SK-N-SH (cell line): ENCODE data around the gene RAB8B. TPM values are rescaled to one million over a fixed set of nuclear protein-coding genes. Genes with fewer than 3 reads are reported as not detected.

Source experiments
- CTCF ChIA-PET: fragments of 300-600, 350-600 bp; formaldehyde crosslinking; extraction: SDS; loops from one replicate; lab custom pipeline; 2021; lab: Yijun Ruan, JAX
- POLR2A ChIA-PET: fragments of 350-600 bp; sonication (Branson Sonifier 250); formaldehyde crosslinking; extraction: SDS; loops from one replicate; lab custom pipeline; 2020; ENCODE audit warnings: antibody characterized with exemption, inconsistent platforms; lab: Yijun Ruan, JAX
- DNase-seq: peaks from one replicate; pipeline ENCODE4 v3.0.0; 2012
- H2AFZ ChIP-seq: fragments of 200-600 bp; sonication (generic); 2 replicates; pipeline ENCODE4 v1.8.1; 2016; ENCODE audit warnings: antibody characterized with exemption, mild to moderate bottlenecking, low read depth
- H3F3A ChIP-seq: fragments of 200-600 bp; sonication (generic); replicated peaks from 2 replicates; pipeline ENCODE3; 2016; ENCODE audit warnings: antibody characterized with exemption, mild to moderate bottlenecking; ENCODE audit not compliant: insufficient read depth
- H3K27ac ChIP-seq, 2 experiments: fragments of 200-500 bp in 1 of 2; fragments of 200-600 bp in 1 of 2; sonication (Bioruptor generic) in 1 of 2; sonication (generic), shearing (Covaris generic) in 1 of 2; 2 replicates each; pipeline versions ENCODE4 v1.5.1 to v1.6.1; 2014 to 2016; ENCODE audit warnings: low read depth in 2 of 2, inconsistent platforms in 1 of 2, low read length in 1 of 2, mild to moderate bottlenecking in 1 of 2, mixed read lengths in 1 of 2
- H3K27me3 ChIP-seq: fragments of 200-600 bp; sonication (generic), shearing (Covaris generic); 2 replicates; pipeline ENCODE4 v1.6.1; 2016; ENCODE audit warnings: mixed run types; ENCODE audit not compliant: insufficient read depth
- H3K36me3 ChIP-seq, 2 experiments: fragments of 200-500 bp in 1 of 2; fragments of 200-600 bp in 1 of 2; sonication (Bioruptor generic) in 1 of 2; sonication (generic) in 1 of 2; replicated peaks in 1 of 2; 2 replicates each; pipeline versions ENCODE3 to v1.5.1; 2014 to 2016; ENCODE audit warnings: low read length in 1 of 2, mild to moderate bottlenecking in 1 of 2; ENCODE audit not compliant: insufficient read depth in 2 of 2, control insufficient read depth in 1 of 2
- H3K4me1 ChIP-seq, 2 experiments: fragments of 200-500 bp in 1 of 2; fragments of 200-600 bp in 1 of 2; sonication (Bioruptor generic) in 1 of 2; sonication (generic), shearing (Covaris generic) in 1 of 2; 2 replicates each; pipeline versions ENCODE4 v1.5.1 to v1.6.1; 2014 to 2016; ENCODE audit warnings: low read depth in 1 of 2, low read length in 1 of 2, mixed run types in 1 of 2; ENCODE audit not compliant: insufficient read depth in 2 of 2, control insufficient read depth in 1 of 2
- H3K4me2 ChIP-seq: fragments of 200-600 bp; sonication (generic), shearing (Covaris generic); 2 replicates; pipeline ENCODE4 v1.6.1; 2017; ENCODE audit warnings: mixed run types
- H3K4me3 ChIP-seq, 2 experiments: fragments of 200-500 bp in 1 of 2; fragments of 200-600 bp in 1 of 2; sonication (Bioruptor generic) in 1 of 2; sonication (generic), shearing (Covaris generic) in 1 of 2; 2 replicates each; pipeline versions ENCODE4 v1.5.1 to v1.8.1; 2014 to 2016; ENCODE audit warnings: low read depth in 2 of 2, inconsistent platforms in 1 of 2, low read length in 1 of 2, mild to moderate bottlenecking in 1 of 2, mixed read lengths in 1 of 2, moderate library complexity in 1 of 2
- H3K79me2 ChIP-seq: fragments of 200-600 bp; sonication (generic); 2 replicates; pipeline ENCODE4 v1.8.1; 2017; ENCODE audit warnings: mild to moderate bottlenecking; ENCODE audit not compliant: insufficient read depth
- H3K9ac ChIP-seq: fragments of 200-600 bp; sonication (generic); 2 replicates; pipeline ENCODE4 v1.6.1; 2017; ENCODE audit warnings: mixed run types
- H3K9me2 ChIP-seq: fragments of 200-600 bp; sonication (generic); 2 replicates; pipeline ENCODE4 v1.6.1; 2017; ENCODE audit warnings: mixed run types
- H3K9me3 ChIP-seq: fragments of 200-600 bp; sonication (generic); 2 replicates; pipeline ENCODE4 v1.6.1; 2017; ENCODE audit warnings: mixed run types, mild to moderate bottlenecking, moderate library complexity
- H4K20me1 ChIP-seq: fragments of 200-600 bp; sonication (generic); 2 replicates; pipeline ENCODE4 v1.6.1; 2017; ENCODE audit warnings: mild to moderate bottlenecking, mixed run types; ENCODE audit not compliant: insufficient read depth
- FOXM1 ChIP-seq: IDR thresholded peaks from 2 replicates; pipeline ENCODE4 v1.4.0; 2012; ENCODE audit warnings: low read depth, mild to moderate bottlenecking
- JUND ChIP-seq: IDR thresholded peaks from 2 replicates; pipeline ENCODE4 v1.4.0; 2012
- NFIC ChIP-seq: IDR thresholded peaks from 2 replicates; pipeline ENCODE4 v1.4.0; 2012; ENCODE audit warnings: borderline replicate concordance
- TAF1 ChIP-seq: IDR thresholded peaks from 2 replicates; pipeline ENCODE4 v1.6.1; 2012; ENCODE audit warnings: low read depth, mild to moderate bottlenecking, low read length, moderate library complexity, borderline replicate concordance
- TCF12 ChIP-seq: IDR thresholded peaks from 2 replicates; pipeline ENCODE4 v1.4.0; 2012
- YY1 ChIP-seq: IDR thresholded peaks from 2 replicates; pipeline ENCODE4 v1.4.0; 2012; ENCODE audit warnings: low read depth, mild to moderate bottlenecking
- WGBS: methylation state at CpG from one replicate; pipeline ENCODE4 v1.1.6; 2017; ENCODE audit warnings: low lambda C conversion rate; 5-methylcytosine and 5-hydroxymethylcytosine counted together
- polyA plus RNA-seq, 3 experiments: library from polyadenylated mRNA; depleted of rRNA; stranded (reverse); fragments of >200 nt; gene quantifications; 2 replicates each; pipeline ENCODE4 v1.2.3, GENCODE V29; 2012
- TF ChIP-seq, protein P1 (sequence below): IDR thresholded peaks from 2 replicates; pipeline ENCODE4 v1.6.1; 2012; ENCODE audit warnings: mild to moderate bottlenecking, low read depth, low read length, moderate library complexity
- TF ChIP-seq, protein P2 (sequence below): fragments of 150-350 bp; IDR thresholded peaks from 2 replicates; pipeline ENCODE4 v1.6.1; 2017; ENCODE audit warnings: antibody characterized with exemption, low read length, low read depth, borderline replicate concordance

RAB8B gene
- polyA plus RNA-seq, 1 of the 3 experiments (the other 2 are of a cell fraction): 5.4 TPM

DNA sequence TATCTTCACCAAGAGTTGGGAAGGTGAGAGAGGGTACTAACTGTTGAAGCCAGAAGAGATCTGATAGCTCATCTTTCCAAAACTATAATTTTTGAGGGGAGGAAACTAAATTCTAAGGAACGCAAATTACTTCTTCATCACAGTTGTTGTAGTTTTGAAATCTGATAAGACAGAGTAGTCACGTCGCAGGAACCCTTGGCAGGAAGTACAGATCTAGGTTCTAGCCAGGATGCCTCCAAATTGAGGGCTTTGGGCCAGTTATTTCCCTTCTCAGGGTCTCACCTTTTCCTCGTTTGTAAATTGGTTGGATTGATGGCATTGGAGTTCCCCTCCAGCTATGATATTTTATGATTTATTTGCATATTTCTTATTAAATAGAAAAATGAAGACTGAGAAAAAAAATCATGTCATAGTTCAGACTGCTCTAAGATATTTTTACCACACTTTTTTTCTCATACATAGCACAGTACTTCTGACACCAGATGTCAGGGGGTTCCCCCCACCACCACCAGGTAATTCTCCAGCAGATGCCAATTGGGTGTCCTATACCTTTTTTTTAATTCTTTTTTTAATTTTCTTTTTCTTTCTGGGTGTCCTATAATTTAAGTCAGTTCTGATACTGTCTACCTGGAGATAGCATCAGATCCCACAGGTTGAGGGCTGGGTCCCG lies 55.7 kb downstream of the RAB8B start:
- WGBS: 85% methylated on average over 5 of the region's 5 CpGs
- POLR2A ChIA-PET: no interaction called here

DNA sequence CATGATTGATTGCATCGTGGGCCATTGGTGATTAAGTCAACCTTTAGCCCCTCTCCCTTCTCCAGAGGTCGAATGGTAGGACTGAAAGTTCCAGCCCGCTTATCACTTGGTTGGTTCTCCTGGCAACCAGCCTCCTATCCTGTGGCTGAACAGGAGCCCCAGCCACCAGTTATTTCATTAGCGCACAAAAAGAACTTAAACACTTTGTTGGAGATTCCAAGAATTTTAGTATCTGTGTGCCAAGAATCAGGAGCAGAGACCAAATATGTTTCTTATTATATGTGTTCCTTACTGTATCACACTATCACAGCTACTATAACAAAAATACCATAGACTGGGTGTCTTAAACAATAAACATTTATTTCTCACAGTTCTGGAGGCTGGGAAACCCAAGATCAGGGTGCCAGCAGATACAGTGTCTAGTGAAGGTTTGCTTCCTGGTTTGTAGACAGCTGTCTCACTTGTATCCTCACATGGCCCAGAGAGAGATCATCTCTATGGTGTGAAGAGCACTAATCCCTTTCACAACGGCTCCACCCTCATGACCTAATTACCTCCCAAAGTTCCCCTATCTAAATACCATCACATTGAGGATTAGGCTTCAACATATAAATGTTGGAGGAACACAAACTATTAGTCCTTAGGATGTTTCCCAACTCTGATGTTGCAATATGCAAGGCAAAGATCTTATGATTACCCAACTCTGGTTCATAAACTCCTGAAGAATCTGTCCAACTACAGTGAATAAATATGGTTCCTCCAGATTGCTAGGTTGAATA lies 57.5 kb downstream of the RAB8B start:
- no peaks in the 10 kb centered on the region for H4K20me1 ChIP-seq

More for the DNA sequence above, 55.7 kb downstream of the RAB8B start:
- no peaks in the 10 kb centered on the region for H4K20me1 ChIP-seq
- H3K27ac ChIP-seq: no peak overlapping the region
- H3K9me2 ChIP-seq: no peaks in the 10 kb centered on the region
- no peak for DNase-seq
- H2AFZ ChIP-seq: no peak overlapping the region
- H3K9ac ChIP-seq: no peak overlapping the region
- no peak for TF ChIP-seq JUND
- no peak for TF ChIP-seq NFIC
- no peaks in the 10 kb centered on the region for H3K27me3 ChIP-seq
- H3K4me1 ChIP-seq: no peaks in the 10 kb centered on the region; a peak in 1 of 4 replicates
- H3K79me2 ChIP-seq: peaks cover 14% of the 10 kb centered on the region
- peaks cover 14% of the 10 kb centered on the region for H3F3A ChIP-seq
- no peak overlapping the region for H3K4me3 ChIP-seq
- H3K36me3 ChIP-seq: peaks cover 0 to 18% of the 10 kb centered on the region in 2 experiments
- H3K9me3 ChIP-seq: no peaks in the 10 kb centered on the region
- CTCF ChIA-PET: interaction anchor here (1.6 kb wide), 1 partner anchor 17 kb away, joined by 3 read pairs; no protein-coding TSS in a partner anchor
- H3K4me2 ChIP-seq: no peak overlapping the region

More for the DNA sequence above, 57.5 kb downstream of the RAB8B start:
- H3K79me2 ChIP-seq: no peaks in the 10 kb centered on the region; the same call in 1 of the 2 replicates
- no peaks in the 10 kb centered on the region for H3K9me2 ChIP-seq
- DNase-seq: no peak
- no peak overlapping the region for H3K9ac ChIP-seq
- no peak overlapping the region for H3K27ac ChIP-seq
- peaks cover 0 to 22% of the 10 kb centered on the region in 2 experiments for H3K36me3 ChIP-seq
- no peaks in the 10 kb centered on the region for H3K9me3 ChIP-seq
- H3F3A ChIP-seq: peaks cover 29% of the 10 kb centered on the region
- CTCF ChIA-PET: interaction anchor here (1.0 to 1.6 kb wide), 2 partner anchors 18 to 220 kb away, joined by 3 read pairs; no protein-coding TSS in a partner anchor
- WGBS: 85% methylated on average over 5 of the region's 5 CpGs
- POLR2A ChIA-PET: no interaction called here
- H3K4me2 ChIP-seq: no peak overlapping the region
- H3K4me1 ChIP-seq: peaks cover 0 to 14% of the 10 kb centered on the region in 2 experiments; a peak in 2 of 4 replicates
- no peaks in the 10 kb centered on the region for H3K27me3 ChIP-seq
- no peak overlapping the region for H2AFZ ChIP-seq
- TF ChIP-seq FOXM1: no peak
- TF ChIP-seq YY1: no peak
- TF ChIP-seq, protein P1, sequence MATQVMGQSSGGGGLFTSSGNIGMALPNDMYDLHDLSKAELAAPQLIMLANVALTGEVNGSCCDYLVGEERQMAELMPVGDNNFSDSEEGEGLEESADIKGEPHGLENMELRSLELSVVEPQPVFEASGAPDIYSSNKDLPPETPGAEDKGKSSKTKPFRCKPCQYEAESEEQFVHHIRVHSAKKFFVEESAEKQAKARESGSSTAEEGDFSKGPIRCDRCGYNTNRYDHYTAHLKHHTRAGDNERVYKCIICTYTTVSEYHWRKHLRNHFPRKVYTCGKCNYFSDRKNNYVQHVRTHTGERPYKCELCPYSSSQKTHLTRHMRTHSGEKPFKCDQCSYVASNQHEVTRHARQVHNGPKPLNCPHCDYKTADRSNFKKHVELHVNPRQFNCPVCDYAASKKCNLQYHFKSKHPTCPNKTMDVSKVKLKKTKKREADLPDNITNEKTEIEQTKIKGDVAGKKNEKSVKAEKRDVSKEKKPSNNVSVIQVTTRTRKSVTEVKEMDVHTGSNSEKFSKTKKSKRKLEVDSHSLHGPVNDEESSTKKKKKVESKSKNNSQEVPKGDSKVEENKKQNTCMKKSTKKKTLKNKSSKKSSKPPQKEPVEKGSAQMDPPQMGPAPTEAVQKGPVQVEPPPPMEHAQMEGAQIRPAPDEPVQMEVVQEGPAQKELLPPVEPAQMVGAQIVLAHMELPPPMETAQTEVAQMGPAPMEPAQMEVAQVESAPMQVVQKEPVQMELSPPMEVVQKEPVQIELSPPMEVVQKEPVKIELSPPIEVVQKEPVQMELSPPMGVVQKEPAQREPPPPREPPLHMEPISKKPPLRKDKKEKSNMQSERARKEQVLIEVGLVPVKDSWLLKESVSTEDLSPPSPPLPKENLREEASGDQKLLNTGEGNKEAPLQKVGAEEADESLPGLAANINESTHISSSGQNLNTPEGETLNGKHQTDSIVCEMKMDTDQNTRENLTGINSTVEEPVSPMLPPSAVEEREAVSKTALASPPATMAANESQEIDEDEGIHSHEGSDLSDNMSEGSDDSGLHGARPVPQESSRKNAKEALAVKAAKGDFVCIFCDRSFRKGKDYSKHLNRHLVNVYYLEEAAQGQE: no peak
- TF ChIP-seq TCF12: no peak
- TF ChIP-seq, protein P2, sequence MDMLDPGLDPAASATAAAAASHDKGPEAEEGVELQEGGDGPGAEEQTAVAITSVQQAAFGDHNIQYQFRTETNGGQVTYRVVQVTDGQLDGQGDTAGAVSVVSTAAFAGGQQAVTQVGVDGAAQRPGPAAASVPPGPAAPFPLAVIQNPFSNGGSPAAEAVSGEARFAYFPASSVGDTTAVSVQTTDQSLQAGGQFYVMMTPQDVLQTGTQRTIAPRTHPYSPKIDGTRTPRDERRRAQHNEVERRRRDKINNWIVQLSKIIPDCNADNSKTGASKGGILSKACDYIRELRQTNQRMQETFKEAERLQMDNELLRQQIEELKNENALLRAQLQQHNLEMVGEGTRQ: no peak
- no peak for TF ChIP-seq TAF1
- TF ChIP-seq, all 33 proteins: peak for 0
- no peak overlapping the region for H3K4me3 ChIP-seq
